ENCODE data around the gene EXOSC1.
"Not testable (repeated sequence)": the region's sequence is repeated elsewhere in the genome, so short reads cannot be mapped to it uniquely, and the experiment has no call there.

EXOSC1 gene

GRCh38 chr10:97406483-97406882, 39.3 kb downstream of the EXOSC1 start:
- H4K8ac ChIP-seq (ENCODE audit: low read depth, low read length); H2AK5ac ChIP-seq (ENCODE audit: low read length); H3K27ac ChIP-seq (ENCODE audit: low read depth, low read length); H3K4me3 ChIP-seq (ENCODE audit: low read length); H3K4me1 ChIP-seq (ENCODE audit: control insufficient read depth, low read depth, low read length); H3K36me3 ChIP-seq (ENCODE audit: control insufficient read depth, insufficient read depth, low read length); H4K5ac ChIP-seq (ENCODE audit: low read length); H3K27me3 ChIP-seq (ENCODE audit: insufficient read depth, low read length, poor library complexity); H3K4me2 ChIP-seq (ENCODE audit: low read length); H2BK5ac ChIP-seq (ENCODE audit: low read length); H3K79me1 ChIP-seq (ENCODE audit: low read length); H3K9ac ChIP-seq (ENCODE audit: low read length); H3K79me2 ChIP-seq (ENCODE audit: control insufficient read depth, insufficient read depth, low read length); H3K4ac ChIP-seq (ENCODE audit: low read depth, low read length); H3K23ac ChIP-seq (ENCODE audit: low read length); H3K56ac ChIP-seq (ENCODE audit: low read length); H3K18ac ChIP-seq (ENCODE audit: low read length); DNase-seq; H2BK120ac ChIP-seq (ENCODE audit: low read depth, low read length); H2BK15ac ChIP-seq (replicated peaks; ENCODE audit: low read depth): not testable (repeated sequence)
- whole genome bisulfite sequencing (ENCODE audit: extremely low coverage, insufficient coverage, low lambda C conversion rate), result 100% methylated on average over 1 of the region's 7 CpGs

- Histone ChIP-seq H3K4me1 (ENCODE audit: control insufficient read depth, low read depth, low read length) (no peaks in the 10 kb centered on the region), H3K18ac (ENCODE audit: low read length) (no peak overlapping the region), H2BK15ac (replicated peaks; ENCODE audit: low read depth) (no peak overlapping the region), H4K5ac (ENCODE audit: low read length) (no peak overlapping the region), H4K8ac (ENCODE audit: low read depth, low read length) (no peak overlapping the region), H2BK5ac (ENCODE audit: low read length) (no peak overlapping the region), H3K79me2 (ENCODE audit: control insufficient read depth, insufficient read depth, low read length) (no peaks in the 10 kb centered on the region), H3K23ac (ENCODE audit: low read length) (no peak overlapping the region), H2BK120ac (ENCODE audit: low read depth, low read length) (no peak overlapping the region), H3K36me3 (ENCODE audit: control insufficient read depth, insufficient read depth, low read length) (no peaks in the 10 kb centered on the region), H3K4me3 (ENCODE audit: low read length) (no peak overlapping the region), H3K27ac (ENCODE audit: low read depth, low read length) (no peak overlapping the region), H3K56ac (ENCODE audit: low read length) (no peak overlapping the region), H3K79me1 (ENCODE audit: low read length) (no peaks in the 10 kb centered on the region), H2AK5ac (ENCODE audit: low read length) (no peak overlapping the region), H3K27me3 (ENCODE audit: insufficient read depth, low read length, poor library complexity) (no peaks in the 10 kb centered on the region), H3K9ac (ENCODE audit: low read length) (no peak overlapping the region), H3K4me2 (ENCODE audit: low read length) (no peak overlapping the region), H3K4ac (ENCODE audit: low read depth, low read length) (no peak overlapping the region)
- DNase-seq, result no peak
- no CpG with 5 or more reads among the region's 3 CpGs for WGBS (ENCODE audit: extremely low coverage, insufficient coverage, low lambda C conversion rate)
Measured at GRCh38 chr10:97406064-97406463, 39.7 kb downstream of the EXOSC1 start.

GRCh38 chr10:97404044-97404443, 41.8 kb downstream of the EXOSC1 start:
- Histone ChIP-seq H3K4me1 (ENCODE audit: control insufficient read depth, low read depth, low read length) (no peaks in the 10 kb centered on the region), H2BK5ac (ENCODE audit: low read length) (no peak overlapping the region), H3K23ac (ENCODE audit: low read length) (no peak overlapping the region), H3K9ac (ENCODE audit: low read length) (no peak overlapping the region), H3K56ac (ENCODE audit: low read length) (no peak overlapping the region), H3K79me1 (ENCODE audit: low read length) (no peaks in the 10 kb centered on the region), H2AK5ac (ENCODE audit: low read length) (no peak overlapping the region), H3K18ac (ENCODE audit: low read length) (no peak overlapping the region), H3K36me3 (ENCODE audit: control insufficient read depth, insufficient read depth, low read length) (no peaks in the 10 kb centered on the region), H2BK15ac (replicated peaks; ENCODE audit: low read depth) (no peak overlapping the region), H3K4me2 (ENCODE audit: low read length) (no peak overlapping the region), H3K27ac (ENCODE audit: low read depth, low read length) (no peak overlapping the region), H3K27me3 (ENCODE audit: insufficient read depth, low read length, poor library complexity) (no peaks in the 10 kb centered on the region), H3K79me2 (ENCODE audit: control insufficient read depth, insufficient read depth, low read length) (peaks cover 10% of the 10 kb centered on the region), H4K5ac (ENCODE audit: low read length) (no peak overlapping the region), H4K8ac (ENCODE audit: low read depth, low read length) (no peak overlapping the region), H3K4me3 (ENCODE audit: low read length) (no peak overlapping the region), H2BK120ac (ENCODE audit: low read depth, low read length) (no peak overlapping the region), H3K4ac (ENCODE audit: low read depth, low read length) (no peak overlapping the region)
- no peak for DNase-seq

- H3K9ac ChIP-seq (ENCODE audit: low read length), result no peak overlapping the region
- H3K56ac ChIP-seq (ENCODE audit: low read length), result no peak overlapping the region
- no peak overlapping the region for H3K23ac ChIP-seq (ENCODE audit: low read length)
- no peak overlapping the region for H2BK120ac ChIP-seq (ENCODE audit: low read depth, low read length)
- no peak overlapping the region for H4K5ac ChIP-seq (ENCODE audit: low read length)
- H3K79me2 ChIP-seq (ENCODE audit: control insufficient read depth, insufficient read depth, low read length), result peaks cover 10% of the 10 kb centered on the region
- H3K36me3 ChIP-seq (ENCODE audit: control insufficient read depth, insufficient read depth, low read length), result no peaks in the 10 kb centered on the region
- H3K4me2 ChIP-seq (ENCODE audit: low read length), result no peak overlapping the region
- H3K18ac ChIP-seq (ENCODE audit: low read length), result no peak overlapping the region
- no peak overlapping the region for H2BK15ac ChIP-seq (replicated peaks; ENCODE audit: low read depth)
- no peak overlapping the region for H3K4ac ChIP-seq (ENCODE audit: low read depth, low read length)
- peak; percentile 26 for DNase-seq
- no peaks in the 10 kb centered on the region for H3K79me1 ChIP-seq (ENCODE audit: low read length)
- no CpG with 5 or more reads among the region's 13 CpGs for WGBS (ENCODE audit: extremely low coverage, insufficient coverage, low lambda C conversion rate)
- H3K27me3 ChIP-seq (ENCODE audit: insufficient read depth, low read length, poor library complexity), result no peaks in the 10 kb centered on the region
- no peak overlapping the region for H3K4me3 ChIP-seq (ENCODE audit: low read length)
- no peak overlapping the region for H2AK5ac ChIP-seq (ENCODE audit: low read length)
- H3K27ac ChIP-seq (ENCODE audit: low read depth, low read length), result no peak overlapping the region
- no peaks in the 10 kb centered on the region for H3K4me1 ChIP-seq (ENCODE audit: control insufficient read depth, low read depth, low read length)
- H2BK5ac ChIP-seq (ENCODE audit: low read length), result no peak overlapping the region
- H4K8ac ChIP-seq (ENCODE audit: low read depth, low read length), result no peak overlapping the region
Measured at GRCh38 chr10:97401455-97401919, 44.3 kb downstream of the EXOSC1 start.

GRCh38 chr10:97400665-97401454, 44.9 kb downstream of the EXOSC1 start, which contains the start of gene RRP12:
RRP12 (minus strand) TSS chr10:97401340; CDS start chr10:97401231, 109 bp downstream.
- peak; percentile 100 for DNase-seq
- no peak within 1 kb of the TSS for H4K8ac ChIP-seq (ENCODE audit: low read depth, low read length)
- no peak within 1 kb of the TSS for H4K5ac ChIP-seq (ENCODE audit: low read length)
- no peak within 1 kb of the TSS for H3K27ac ChIP-seq (ENCODE audit: low read depth, low read length)
- no peak within 1 kb of the TSS for H2BK5ac ChIP-seq (ENCODE audit: low read length)
- peak within 1 kb of the TSS; percentile 93 for H3K4me2 ChIP-seq (ENCODE audit: low read length)
- H3K9ac ChIP-seq (ENCODE audit: low read length), result peak within 1 kb of the TSS; percentile 70
- H3K36me3 ChIP-seq (ENCODE audit: control insufficient read depth, insufficient read depth, low read length), result peaks cover 3% of the 10 kb centered on the region
- no peak within 1 kb of the TSS for H3K23ac ChIP-seq (ENCODE audit: low read length)
- WGBS (ENCODE audit: extremely low coverage, insufficient coverage, low lambda C conversion rate), result no CpG with 5 or more reads among the region's 39 CpGs
- H3K18ac ChIP-seq (ENCODE audit: low read length), result no peak within 1 kb of the TSS
- no peak within 1 kb of the TSS for H2AK5ac ChIP-seq (ENCODE audit: low read length)
- H3K27me3 ChIP-seq (ENCODE audit: insufficient read depth, low read length, poor library complexity), result no peaks in the 10 kb centered on the region
- H3K56ac ChIP-seq (ENCODE audit: low read length), result peak within 1 kb of the TSS; percentile 86
- H3K4me3 ChIP-seq (ENCODE audit: low read length), result peak within 1 kb of the TSS; percentile 98
- H3K4me1 ChIP-seq (ENCODE audit: control insufficient read depth, low read depth, low read length), result no peaks in the 10 kb centered on the region
- H2BK15ac ChIP-seq (replicated peaks; ENCODE audit: low read depth), result no peak within 1 kb of the TSS
- H3K79me1 ChIP-seq (ENCODE audit: low read length), result no peaks in the 10 kb centered on the region
- no peak within 1 kb of the TSS for H3K4ac ChIP-seq (ENCODE audit: low read depth, low read length)
- H2BK120ac ChIP-seq (ENCODE audit: low read depth, low read length), result no peak within 1 kb of the TSS
- H3K79me2 ChIP-seq (ENCODE audit: control insufficient read depth, insufficient read depth, low read length), result peaks cover 10% of the 10 kb centered on the region

All from mesendoderm (in vitro differentiated cells).